Right ventricle myocardium inferior (tissue), 1 donor: Measurements from ENCODE around the gene NAA30. TPM values are rescaled to one million over a fixed set of nuclear protein-coding genes. Genes with fewer than 3 reads are reported as not detected.
"Not testable (repeated sequence)": the region's sequence is repeated elsewhere in the genome, so short reads cannot be mapped to it uniquely, and the experiment has no call there.

Source experiments
- ATAC-seq: fragments of 200-7000 bp; cut with Tn5 transposase; one replicate; pipeline ENCODE4 v1.9.1; 2020; ENCODE audit warnings: mild to moderate bottlenecking, moderate library complexity
- DNase-seq: peaks from one replicate; pipeline ENCODE4 v3.0.0; 2021; ENCODE audit errors: missing footprints
- intact Hi-C: fragments of 100-400 bp; cut with DNase I; formaldehyde crosslinking; loops from one replicate; pipeline ENCODE4 v1.11.0; 2022
- long read RNA-seq: library from polyadenylated mRNA; unstranded; transcript quantifications from one replicate; pipeline ENCODE4 v2.0.0, GENCODE V29; 2021
- total RNA-seq: library from RNA; stranded (reverse); fragmentation: NEBNext Ultra II Directional; extraction: Animal tissue kit (Norgen Biotek cat#: 25700); gene quantifications from one replicate; pipeline ENCODE4 v1.2.1, GENCODE V29; 2021
- donor health status: DM: no; HTN: yes; CAD: no; lungs with severe emphysema.

Gene NAA30
- total RNA-seq, result 22.0 TPM
- long read RNA-seq, full-length matches to known transcripts, result 23 of 34 reads
- long read RNA-seq, partial matches to known transcripts, result 10 of 34 reads
- long read RNA-seq, other reads (novel, unspliced or antisense), result 1 of 34 reads

DNA sequence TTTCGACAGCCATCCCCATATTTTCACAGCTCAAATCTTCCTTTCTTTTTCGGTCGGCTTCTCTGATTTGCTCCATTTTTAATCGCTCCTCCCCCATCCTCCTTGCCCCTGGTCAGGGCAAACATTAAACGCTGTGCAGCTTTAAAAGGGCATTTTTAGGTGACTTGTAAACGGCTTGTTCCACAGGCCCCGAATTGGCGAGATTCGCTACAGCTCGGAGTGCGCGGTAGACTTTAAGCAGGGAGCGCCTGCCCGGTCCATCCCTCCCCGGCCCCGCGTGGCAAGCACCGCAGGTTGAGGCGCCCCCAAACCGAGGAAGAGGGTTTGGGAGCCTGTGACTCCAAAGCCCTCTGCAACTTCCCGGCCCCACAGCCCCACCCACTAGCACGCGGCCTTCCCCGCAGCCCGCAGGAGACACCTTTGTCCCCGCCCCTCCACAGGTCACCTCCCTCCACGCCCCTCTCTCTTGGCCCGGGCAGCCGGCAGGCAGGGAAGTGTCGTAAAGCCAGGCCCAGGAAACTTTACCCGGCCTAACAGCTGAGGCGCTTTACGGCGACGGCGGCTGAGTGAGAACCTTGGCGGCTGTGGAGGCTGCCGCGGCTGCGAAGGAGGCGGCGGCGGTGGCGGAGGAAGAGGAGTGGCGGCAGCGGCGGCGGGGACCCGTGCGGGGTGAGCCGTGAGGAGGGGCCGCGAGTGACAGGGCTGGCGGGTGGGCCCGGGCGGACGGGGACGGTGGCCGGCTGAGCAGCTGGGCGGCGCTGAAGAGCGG is at the start of gene NAA30:
Gene NAA30 (plus strand): TSS at position 550 of the 769 bp plus-strand sequence. CDS start 372 bp downstream, outside the sequence.
- intact Hi-C loops, result loop anchor here (5.0 kb wide), 1 partner anchor 123 kb away; the partner anchor contains the start of genes AP5M1 and EXOC5

GRCh38 chr14:57343545-57344297 is 46.7 kb upstream of the NAA30 start:
- ATAC-seq, result not testable (repeated sequence)

More for the DNA sequence above, at the start of gene NAA30:
- peak; percentile 99 for ATAC-seq
- DNase-seq, result peak; percentile 97

DNA sequence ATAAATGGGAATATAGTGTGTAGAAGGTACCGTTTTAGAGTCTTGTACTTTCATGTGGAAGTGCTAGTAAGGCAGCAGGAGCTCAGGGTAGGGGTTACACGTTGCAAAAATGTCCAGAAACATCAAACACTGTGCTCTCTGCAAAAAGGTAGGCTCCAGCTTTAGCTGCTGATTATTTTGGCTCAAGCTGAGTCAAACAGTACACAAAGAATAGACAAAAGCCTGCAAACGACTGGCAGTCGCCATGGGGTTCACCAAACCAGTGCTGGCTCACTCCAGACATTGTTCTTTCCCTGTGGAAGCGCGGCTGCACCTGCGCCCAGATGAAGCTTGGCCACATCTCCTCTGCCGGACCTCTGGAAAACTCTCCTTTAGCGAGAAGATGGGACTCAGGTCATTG is 45.3 kb upstream of the NAA30 start:
- intact Hi-C loops, result no loop called here
- no peak for ATAC-seq
- DNase-seq, result no peak

More at GRCh38 chr14:57343545-57344297, 46.7 kb upstream of the NAA30 start:
- DNase-seq, intact Hi-C loops: not testable (repeated sequence)

DNA sequence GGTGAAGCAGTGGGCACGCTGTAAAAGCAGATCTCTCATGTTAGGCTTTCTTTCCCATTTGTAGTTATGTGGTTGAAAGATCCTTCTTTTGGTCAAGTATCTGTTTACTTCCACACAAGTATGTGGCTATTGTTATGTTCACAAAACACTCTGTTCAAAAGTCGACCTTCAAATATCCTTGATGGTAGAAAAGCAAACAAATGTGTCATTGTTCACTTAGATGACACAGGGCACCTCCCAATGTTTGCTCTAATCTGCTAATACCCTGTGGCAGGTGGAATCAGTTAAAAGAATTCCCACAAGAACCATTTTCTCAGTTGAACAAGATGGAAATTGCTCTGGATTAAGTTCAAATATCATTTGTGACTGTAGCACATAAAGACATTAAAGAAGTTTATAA is 43.6 kb upstream of the NAA30 start:
- DNase-seq, result no peak
- intact Hi-C loops, result no loop called here
- no peak for ATAC-seq

DNA sequence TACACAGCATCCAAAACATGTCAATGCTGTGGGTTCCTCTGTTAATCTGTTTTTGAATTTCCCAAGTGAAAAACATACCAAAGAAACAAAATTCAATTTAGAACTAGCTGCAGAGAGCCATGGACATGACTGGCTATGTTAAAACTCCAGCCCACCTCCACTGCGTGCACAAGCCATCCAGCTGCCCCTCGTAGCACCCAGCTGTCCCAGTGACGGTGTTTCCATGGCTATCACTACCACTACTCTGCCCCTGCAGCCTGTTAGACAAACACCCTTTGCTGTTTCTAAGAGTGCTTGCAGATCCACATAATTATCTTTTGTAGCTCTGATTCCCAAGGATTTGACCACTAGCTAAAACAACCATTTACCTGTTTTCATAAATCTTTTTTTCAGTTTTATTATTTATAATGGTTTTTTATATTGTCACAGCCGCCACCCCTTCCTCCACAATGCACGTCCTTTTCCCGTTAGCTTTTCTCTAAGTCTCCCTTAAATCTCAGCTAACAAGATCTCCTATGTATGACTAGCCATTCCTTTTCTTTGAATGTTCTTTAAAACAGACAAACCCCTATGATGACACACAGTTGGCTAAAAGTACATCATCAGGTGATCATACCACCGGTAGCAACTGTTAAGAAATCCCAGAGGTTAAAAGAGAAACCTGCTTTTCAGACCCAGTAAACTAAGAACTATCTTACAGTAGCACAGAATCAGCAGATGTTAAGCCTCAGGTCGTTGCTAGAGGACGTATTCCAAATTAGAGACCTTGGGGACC is 37.8 kb upstream of the NAA30 start:
- no peak for DNase-seq
- intact Hi-C loops, result no loop called here
- no peak for ATAC-seq

- intact Hi-C loops, result no loop called here
- no peak for ATAC-seq
- no peak for DNase-seq
Observed at GRCh38 chr14:57355081-57355800, 35.1 kb upstream of the NAA30 start.

DNA sequence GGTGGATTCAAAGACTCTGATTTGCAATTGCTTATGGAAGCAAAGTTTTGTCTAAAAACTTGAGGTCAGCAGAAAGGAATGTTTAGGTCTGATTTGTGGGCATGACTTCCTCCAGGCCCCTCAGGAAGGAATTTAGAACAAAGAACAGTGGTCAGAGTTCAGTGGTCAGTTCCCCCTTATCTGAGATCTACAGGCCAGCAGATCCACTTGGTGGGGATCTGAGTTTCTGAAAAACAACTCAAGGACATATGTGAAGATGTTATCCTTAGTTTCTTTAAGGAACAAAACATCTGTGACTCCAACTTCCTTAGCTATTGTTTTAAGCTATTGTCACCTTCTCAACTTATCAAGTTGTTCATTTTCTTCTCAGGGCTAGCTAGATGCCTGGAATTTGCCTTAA is 28.0 kb upstream of the NAA30 start:
- ATAC-seq (no peak), DNase-seq (no peak)
- intact Hi-C loops, result no loop called here

DNA sequence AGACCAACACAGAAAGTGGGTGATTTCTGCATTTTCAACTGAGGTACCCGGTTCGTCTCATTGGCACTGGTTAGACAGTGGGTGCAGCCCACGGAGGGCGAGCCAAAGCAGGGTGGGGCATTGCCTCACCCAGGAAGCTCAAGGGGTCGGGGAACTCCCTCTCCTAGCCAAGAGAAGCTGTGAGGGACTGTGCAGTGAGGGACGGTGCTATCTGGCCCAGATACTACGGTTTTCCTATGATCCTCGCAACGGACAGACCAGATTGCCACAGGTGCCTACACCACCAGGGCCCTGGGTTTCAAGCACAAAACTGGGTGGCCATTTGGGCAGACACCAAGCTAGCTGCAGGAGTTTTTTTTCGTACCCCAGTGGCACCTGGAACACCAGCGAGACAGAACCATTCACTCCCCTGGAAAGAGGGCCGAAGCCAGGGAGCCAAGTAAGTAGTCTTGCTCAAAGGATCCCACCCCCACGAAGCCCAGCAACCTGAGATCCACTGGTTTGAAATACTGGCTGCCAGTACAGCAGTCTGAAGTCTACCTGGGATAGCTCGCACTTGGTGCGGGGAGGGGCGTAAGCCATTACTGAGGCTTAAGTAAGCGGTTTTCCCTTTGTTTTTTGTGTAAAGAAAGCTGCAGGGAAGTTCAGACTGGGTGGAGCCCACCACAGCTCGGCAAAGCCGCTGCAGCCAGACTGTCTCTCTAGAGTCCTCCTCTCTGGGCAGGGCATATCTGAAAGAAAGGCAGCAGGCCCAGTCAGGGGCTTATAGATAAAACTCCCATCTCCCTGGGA is 25.5 kb upstream of the NAA30 start:
- intact Hi-C loops, result no loop called here
- DNase-seq, result no peak
- ATAC-seq, result no peak

GRCh38 chr14:57370187-57370586 is 20.2 kb upstream of the NAA30 start:
- DNase-seq, ATAC-seq, intact Hi-C loops: not testable (repeated sequence)

DNA sequence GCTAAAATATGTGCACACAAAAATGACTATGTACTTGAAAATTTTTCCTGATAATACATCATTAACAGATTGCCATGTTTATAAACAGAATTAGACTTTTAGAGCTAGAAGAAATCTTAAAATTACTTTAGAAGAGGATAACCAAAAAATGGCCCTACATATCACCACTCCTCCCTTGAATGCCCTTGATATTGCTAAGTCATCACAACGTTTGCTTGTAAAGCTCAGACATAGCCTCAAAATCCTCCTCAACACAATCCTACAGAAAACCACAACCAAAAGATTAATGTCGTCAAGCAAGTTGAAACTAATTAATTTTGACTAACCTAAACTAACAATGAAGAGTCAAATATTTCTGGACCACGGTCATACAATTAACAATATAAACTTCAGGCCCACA is 19.4 kb upstream of the NAA30 start:
- DNase-seq, result no peak
- intact Hi-C loops, result no loop called here

GRCh38 chr14:57375156-57375555 is 15.2 kb upstream of the NAA30 start:
- ATAC-seq (no peak), DNase-seq (no peak)
- intact Hi-C loops, result no loop called here

More for the DNA sequence above, 19.4 kb upstream of the NAA30 start:
- no peak for ATAC-seq

DNA sequence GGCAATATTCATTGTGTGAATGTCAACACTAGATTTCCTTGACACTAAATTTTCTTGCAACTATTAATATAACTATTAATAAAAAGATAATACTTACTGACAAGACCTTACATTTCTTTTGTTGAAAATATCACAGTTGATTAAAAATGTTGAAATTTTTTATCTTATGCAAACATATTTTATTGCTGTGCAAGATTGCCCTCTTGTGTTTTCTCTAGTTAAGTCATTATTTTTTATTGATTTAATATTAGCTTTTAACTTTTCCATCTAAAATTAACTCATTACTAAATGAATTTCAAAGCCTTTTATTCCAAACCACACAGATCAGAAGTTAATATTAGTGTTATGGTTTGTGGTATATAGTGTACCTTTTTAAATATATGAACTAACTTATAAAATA is 11.7 kb upstream of the NAA30 start:
- DNase-seq, result no peak
- ATAC-seq, result no peak
- intact Hi-C loops, result no loop called here

DNA sequence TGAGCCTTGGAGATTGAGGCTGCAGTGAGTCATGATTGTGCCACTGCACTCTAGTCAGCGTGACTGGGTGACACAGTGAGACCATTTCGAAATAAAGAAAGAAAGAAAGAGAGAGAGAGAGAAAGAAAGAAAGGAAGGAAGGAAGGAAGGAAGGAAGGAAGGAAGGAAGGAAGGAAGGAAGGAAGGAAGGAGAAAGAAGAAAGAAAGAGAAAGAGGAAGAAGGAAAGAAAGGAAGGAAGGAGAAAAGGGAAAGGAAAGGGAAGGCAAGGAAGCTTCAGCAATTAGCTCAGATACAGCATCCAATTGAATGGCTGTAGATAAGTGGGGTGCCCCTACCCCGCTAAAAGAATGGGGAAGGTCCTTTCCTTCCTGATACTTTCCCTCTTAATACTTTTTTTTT is 9.5 kb upstream of the NAA30 start:
- intact Hi-C loops, result no loop called here

GRCh38 chr14:57382283-57382682 is 8.1 kb upstream of the NAA30 start:
- ATAC-seq (no peak), DNase-seq (no peak)
- intact Hi-C loops, result no loop called here

More for the DNA sequence above, 9.5 kb upstream of the NAA30 start:
- ATAC-seq (no peak), DNase-seq (no peak)

DNA sequence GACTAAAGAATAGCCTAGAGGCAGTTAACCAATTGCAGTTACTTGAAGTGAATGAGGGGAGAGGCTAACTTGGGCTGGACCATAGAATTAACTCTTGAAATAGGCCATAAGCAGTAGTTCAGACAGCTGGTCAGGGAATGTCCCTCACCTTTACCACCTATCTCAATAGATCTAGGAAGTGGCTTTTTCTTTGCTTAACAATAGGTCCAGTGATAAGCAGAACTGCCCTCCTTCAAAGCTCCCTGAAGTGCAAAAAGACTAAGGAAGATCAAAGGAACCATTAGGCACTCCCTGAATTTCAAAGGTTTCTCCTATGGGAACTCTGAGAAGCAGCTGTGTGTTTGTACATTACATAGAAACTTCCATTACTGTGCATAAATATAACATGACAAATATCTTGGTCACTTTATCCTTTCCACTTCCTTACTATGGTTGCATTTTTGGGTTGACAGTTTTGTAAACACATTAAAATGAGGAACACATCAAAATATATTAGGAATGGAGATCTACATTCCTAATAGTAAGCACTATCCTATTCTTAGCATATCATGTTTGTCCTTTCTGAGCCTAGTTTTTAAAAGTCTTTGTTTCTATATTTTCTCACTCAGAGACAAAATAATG is 7.2 kb upstream of the NAA30 start:
- intact Hi-C loops, result no loop called here
- no peak for DNase-seq
- no peak for ATAC-seq

- no peak for DNase-seq
- intact Hi-C loops, result no loop called here
- no peak for ATAC-seq
Observed at GRCh38 chr14:57388067-57388466, 2.3 kb upstream of the NAA30 start.

- DNase-seq (no peak), ATAC-seq (no peak)
- intact Hi-C loops, result loop anchor here (5.0 kb wide), 1 partner anchor 122 kb away; the partner anchor contains the start of genes AP5M1 and EXOC5
Observed at GRCh38 chr14:57389646-57390036, 745 bp upstream of the NAA30 start.
